NCI-H82 treated with DMSO at 0.1 percent for 48 hours (cell line): ENCODE results near the gene DTD1.
A peak's percentile ranks its signal among the peaks of the same experiment; 100 is the strongest.

Source experiments
- DNase-seq: peaks from one replicate; lab custom pipeline; 2025; ENCODE audit not compliant: unreplicated experiment; lab: John Stamatoyannopoulos, UW

The DTD1 gene

GRCh38 chr20:18614244-18614643, 26.4 kb downstream of the DTD1 start:
- DNase-seq: no peak

- no peak for DNase-seq
Observed at GRCh38 chr20:18615020-18615650, 27.3 kb downstream of the DTD1 start.

- DNase-seq: no peak
Observed at GRCh38 chr20:18621004-18621403, 33.1 kb downstream of the DTD1 start.

- no peak for DNase-seq
Observed at GRCh38 chr20:18623156-18623910, 35.5 kb downstream of the DTD1 start.

GRCh38 chr20:18624948-18625347, 37.1 kb downstream of the DTD1 start:
- no peak for DNase-seq

- DNase-seq: no peak
Observed at GRCh38 chr20:18625907-18626655, 38.2 kb downstream of the DTD1 start.

- no peak for DNase-seq
Observed at GRCh38 chr20:18628330-18628920, 40.6 kb downstream of the DTD1 start.

GRCh38 chr20:18632196-18632789, 44.4 kb downstream of the DTD1 start:
- peak; percentile 38 for DNase-seq

- DNase-seq: no peak
Observed at GRCh38 chr20:18633411-18633810, 45.6 kb downstream of the DTD1 start.

- DNase-seq: no peak
Observed at GRCh38 chr20:18634501-18634900, 46.6 kb downstream of the DTD1 start.

- peak; percentile 12 for DNase-seq
Observed at GRCh38 chr20:18635380-18635779, 47.5 kb downstream of the DTD1 start.

GRCh38 chr20:18637224-18637623, 49.4 kb downstream of the DTD1 start:
- DNase-seq: no peak

GRCh38 chr20:18638768-18639167, 50.9 kb downstream of the DTD1 start:
- no peak for DNase-seq

GRCh38 chr20:18639501-18639979, 51.7 kb downstream of the DTD1 start:
- DNase-seq: no peak

- no peak for DNase-seq
Observed at GRCh38 chr20:18645196-18645745, 57.4 kb downstream of the DTD1 start.

GRCh38 chr20:18645851-18646250, 58.0 kb downstream of the DTD1 start:
- no peak for DNase-seq

GRCh38 chr20:18647777-18648176, 59.9 kb downstream of the DTD1 start:
- no peak for DNase-seq

GRCh38 chr20:18650224-18650623, 62.4 kb downstream of the DTD1 start:
- no peak for DNase-seq

- DNase-seq: no peak
Observed at GRCh38 chr20:18653736-18654447, 66.0 kb downstream of the DTD1 start.

GRCh38 chr20:18654448-18654773, 66.6 kb downstream of the DTD1 start:
- DNase-seq: no peak
